PFSK-1 (cell line): Measurements from ENCODE around the gene ZCCHC2.

Experiments
- FOXP2 ChIP-seq: optimal IDR thresholded peaks from 2 replicates; pipeline ENCODE3; 2011; ENCODE audit warnings: borderline replicate concordance, control low read depth, inconsistent platforms; ENCODE audit not compliant: insufficient read depth; ENCODE audit errors: extremely low read length, extremely low read depth
- POLR2AphosphoS5 ChIP-seq: IDR thresholded peaks from 2 replicates; pipeline ENCODE4 v1.6.1; 2012; ENCODE audit warnings: low read depth, mild to moderate bottlenecking, control low read depth, low read length, moderate library complexity
- SIN3A ChIP-seq: IDR thresholded peaks from 2 replicates; pipeline ENCODE4 v1.6.1; 2012; ENCODE audit warnings: mild to moderate bottlenecking, low read length, moderate library complexity, borderline replicate concordance; ENCODE audit not compliant: insufficient read depth
- TAF1 ChIP-seq: IDR thresholded peaks from 2 replicates; pipeline ENCODE4 v1.6.1; 2012; ENCODE audit warnings: low read length, control low read depth, borderline replicate concordance; ENCODE audit not compliant: insufficient read depth
- TF ChIP-seq, protein P1 (sequence below), 2 experiments: IDR thresholded peaks; 2 replicates each; pipeline versions ENCODE4 v1.6.1 to v1.8.0; 2011 to 2012; ENCODE audit warnings: low read depth in 2 of 2, low read length in 2 of 2, control low read depth in 1 of 2, inconsistent platforms in 1 of 2, mild to moderate bottlenecking in 1 of 2, moderate library complexity in 1 of 2; ENCODE audit not compliant: insufficient read depth in 1 of 2

Gene ZCCHC2

DNA sequence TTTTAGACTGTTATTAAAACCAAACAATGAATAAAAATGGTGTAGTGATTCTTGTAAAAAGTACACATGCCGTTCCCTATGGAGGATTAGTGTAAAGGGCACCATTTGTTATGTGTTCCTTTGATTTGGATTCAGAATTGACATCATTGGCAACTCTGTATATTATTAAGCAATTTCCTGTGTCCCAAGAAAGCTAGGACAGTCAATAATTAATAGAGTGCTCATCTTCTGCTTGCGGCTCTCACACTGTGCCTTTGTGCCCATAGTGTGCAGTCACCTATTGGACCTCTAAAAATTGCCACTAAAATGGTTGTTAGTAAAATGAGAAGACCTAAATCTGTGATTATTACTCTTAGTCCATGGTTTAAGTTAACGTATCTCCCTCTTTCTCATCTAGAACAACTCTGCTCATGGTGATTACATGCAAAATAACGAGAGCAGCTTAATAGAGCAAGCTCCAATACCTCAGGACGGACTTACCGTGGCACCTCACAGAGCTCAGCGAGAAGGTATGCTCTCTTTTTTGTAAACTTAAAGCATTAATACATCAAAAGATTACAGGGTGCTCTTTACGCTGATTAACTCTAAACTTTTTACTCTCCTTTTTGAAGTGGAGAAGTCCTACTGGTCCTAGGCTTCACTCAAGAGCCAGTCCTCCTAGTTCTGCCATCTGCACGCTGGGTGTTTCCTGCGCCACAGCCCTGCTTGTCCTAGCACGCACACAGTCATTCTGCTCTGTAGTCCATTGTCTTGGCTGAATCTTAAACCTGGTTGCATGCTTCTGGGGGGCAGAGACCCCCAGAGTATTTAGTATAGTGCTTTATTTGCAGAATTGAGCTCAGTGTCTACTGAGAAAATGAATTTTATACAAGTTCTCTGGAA lies 16.7 kb downstream of the ZCCHC2 start:
- TF ChIP-seq FOXP2 = no peak
- TF ChIP-seq SIN3A = no peak
- TF ChIP-seq, protein P1, sequence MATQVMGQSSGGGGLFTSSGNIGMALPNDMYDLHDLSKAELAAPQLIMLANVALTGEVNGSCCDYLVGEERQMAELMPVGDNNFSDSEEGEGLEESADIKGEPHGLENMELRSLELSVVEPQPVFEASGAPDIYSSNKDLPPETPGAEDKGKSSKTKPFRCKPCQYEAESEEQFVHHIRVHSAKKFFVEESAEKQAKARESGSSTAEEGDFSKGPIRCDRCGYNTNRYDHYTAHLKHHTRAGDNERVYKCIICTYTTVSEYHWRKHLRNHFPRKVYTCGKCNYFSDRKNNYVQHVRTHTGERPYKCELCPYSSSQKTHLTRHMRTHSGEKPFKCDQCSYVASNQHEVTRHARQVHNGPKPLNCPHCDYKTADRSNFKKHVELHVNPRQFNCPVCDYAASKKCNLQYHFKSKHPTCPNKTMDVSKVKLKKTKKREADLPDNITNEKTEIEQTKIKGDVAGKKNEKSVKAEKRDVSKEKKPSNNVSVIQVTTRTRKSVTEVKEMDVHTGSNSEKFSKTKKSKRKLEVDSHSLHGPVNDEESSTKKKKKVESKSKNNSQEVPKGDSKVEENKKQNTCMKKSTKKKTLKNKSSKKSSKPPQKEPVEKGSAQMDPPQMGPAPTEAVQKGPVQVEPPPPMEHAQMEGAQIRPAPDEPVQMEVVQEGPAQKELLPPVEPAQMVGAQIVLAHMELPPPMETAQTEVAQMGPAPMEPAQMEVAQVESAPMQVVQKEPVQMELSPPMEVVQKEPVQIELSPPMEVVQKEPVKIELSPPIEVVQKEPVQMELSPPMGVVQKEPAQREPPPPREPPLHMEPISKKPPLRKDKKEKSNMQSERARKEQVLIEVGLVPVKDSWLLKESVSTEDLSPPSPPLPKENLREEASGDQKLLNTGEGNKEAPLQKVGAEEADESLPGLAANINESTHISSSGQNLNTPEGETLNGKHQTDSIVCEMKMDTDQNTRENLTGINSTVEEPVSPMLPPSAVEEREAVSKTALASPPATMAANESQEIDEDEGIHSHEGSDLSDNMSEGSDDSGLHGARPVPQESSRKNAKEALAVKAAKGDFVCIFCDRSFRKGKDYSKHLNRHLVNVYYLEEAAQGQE (IDR thresholded peaks at IDR 0.05; ENCODE audit: insufficient read depth in 1 of 2, low read depth in 2 of 2, low read length in 2 of 2) = no peak
- TF ChIP-seq POLR2AphosphoS5 = no peak
- no peak for TF ChIP-seq TAF1

DNA sequence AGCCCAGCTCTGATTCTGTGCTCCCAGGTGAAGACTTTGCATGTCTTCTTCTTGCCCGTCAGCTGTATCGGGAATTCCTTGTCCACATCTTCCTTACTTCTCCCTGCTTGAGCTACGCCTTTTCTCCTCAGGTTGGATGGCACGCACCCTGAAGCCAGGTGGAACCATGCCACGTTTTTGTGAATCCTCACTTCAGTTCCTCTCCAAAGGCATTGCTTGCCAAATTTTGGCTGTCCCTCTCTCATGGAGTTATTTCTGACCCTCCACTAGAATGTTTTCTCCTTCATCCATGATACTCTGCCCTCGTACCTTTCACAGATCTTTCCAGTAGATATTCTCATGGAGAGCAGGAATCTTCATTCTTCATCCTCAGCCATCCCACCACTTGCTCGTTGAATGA lies 20.2 kb downstream of the ZCCHC2 start:
- TF ChIP-seq POLR2AphosphoS5 (no peak), TAF1 (no peak), FOXP2 (no peak), SIN3A (no peak)
- TF ChIP-seq, protein P1 (IDR thresholded peaks at IDR 0.05; ENCODE audit: insufficient read depth in 1 of 2, low read depth in 2 of 2, low read length in 2 of 2) = no peak

DNA sequence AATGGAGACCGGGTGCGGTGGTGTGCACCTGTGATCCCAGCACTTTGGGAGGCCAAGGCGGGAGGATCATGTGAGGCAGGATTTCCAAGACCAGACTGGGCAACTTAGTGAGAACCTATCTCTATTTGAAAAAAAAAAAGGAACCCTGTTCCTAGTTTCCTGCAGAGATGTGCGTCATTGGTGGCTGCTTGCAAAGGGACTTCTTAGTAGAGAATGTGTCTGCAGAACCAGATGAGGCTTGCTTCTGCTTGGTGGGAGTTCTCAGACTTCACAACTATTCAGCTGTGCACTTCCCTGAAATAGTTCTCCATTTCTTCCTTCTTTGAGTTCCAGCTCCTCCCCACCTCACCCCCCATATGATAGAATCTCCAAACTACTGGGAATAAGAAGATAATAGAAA lies 22.3 kb downstream of the ZCCHC2 start:
- TF ChIP-seq FOXP2 (no peak), TAF1 (no peak), POLR2AphosphoS5 (no peak), SIN3A (no peak)
- TF ChIP-seq, protein P1 (IDR thresholded peaks at IDR 0.05; ENCODE audit: insufficient read depth in 1 of 2, low read depth in 2 of 2, low read length in 2 of 2) = no peak

DNA sequence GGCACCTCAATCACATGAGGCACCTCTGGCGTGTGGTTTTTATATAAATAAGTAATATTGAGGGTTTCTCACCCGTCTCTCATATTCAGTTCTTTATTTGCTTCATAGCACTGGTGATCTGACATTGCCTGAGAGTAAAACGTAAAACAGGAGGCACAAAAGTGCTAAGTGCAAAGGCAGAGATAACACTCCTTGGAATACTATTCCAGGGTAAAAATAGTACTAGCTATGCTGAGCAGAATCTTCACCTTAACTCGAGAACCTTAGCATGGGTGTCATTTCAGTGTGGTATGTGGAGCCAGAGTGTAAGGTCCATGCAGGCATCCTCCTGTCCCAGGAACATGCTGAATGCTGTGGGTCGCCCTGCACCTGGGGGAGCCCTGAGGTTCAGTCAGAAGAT lies 26.9 kb downstream of the ZCCHC2 start:
- no peak for TF ChIP-seq TAF1
- no peak for TF ChIP-seq FOXP2
- no peak for TF ChIP-seq SIN3A
- TF ChIP-seq, protein P1 (IDR thresholded peaks at IDR 0.05; ENCODE audit: insufficient read depth in 1 of 2, low read depth in 2 of 2, low read length in 2 of 2) = no peak
- no peak for TF ChIP-seq POLR2AphosphoS5
